WERI-Rb-1 (cell line): ENCODE measurements around the gene NT5E.

Experiments
- DNase-seq: peaks from one replicate; pipeline ENCODE4 v3.0.0-alpha.2; 2020
- H3K27ac ChIP-seq: fragments of 250-450 bp; sonication (Bioruptor Pico); 2 replicates; pipeline ENCODE4 v1.5.1; 2020; ENCODE audit warnings: mild to moderate bottlenecking, moderate library complexity
- H3K27me3 ChIP-seq: fragments of 250-450 bp; sonication (Bioruptor Pico); 2 replicates; pipeline ENCODE4 v1.5.1; 2021; ENCODE audit warnings: mild to moderate bottlenecking, low read depth, moderate library complexity; ENCODE audit not compliant: insufficient read depth, severe bottlenecking
- H3K36me3 ChIP-seq: fragments of 250-450 bp; sonication (Bioruptor Pico); 2 replicates; pipeline ENCODE4 v1.5.1; 2020; ENCODE audit warnings: mild to moderate bottlenecking, moderate library complexity
- H3K4me3 ChIP-seq: 2 replicates; pipeline ENCODE4 v1.5.1; 2011; ENCODE audit warnings: low read depth, mild to moderate bottlenecking, control low read depth, low read length
- H3K9me3 ChIP-seq: fragments of 250-450 bp; sonication (Bioruptor Pico); 2 replicates; pipeline ENCODE4 v1.5.1; 2021; ENCODE audit warnings: mild to moderate bottlenecking, moderate library complexity; ENCODE audit not compliant: severe bottlenecking
- CTCF ChIP-seq: IDR thresholded peaks from 2 replicates; pipeline ENCODE4 v1.5.1; 2011; ENCODE audit warnings: low read depth, mild to moderate bottlenecking, control low read depth, inconsistent platforms, low read length

The NT5E gene

DNA sequence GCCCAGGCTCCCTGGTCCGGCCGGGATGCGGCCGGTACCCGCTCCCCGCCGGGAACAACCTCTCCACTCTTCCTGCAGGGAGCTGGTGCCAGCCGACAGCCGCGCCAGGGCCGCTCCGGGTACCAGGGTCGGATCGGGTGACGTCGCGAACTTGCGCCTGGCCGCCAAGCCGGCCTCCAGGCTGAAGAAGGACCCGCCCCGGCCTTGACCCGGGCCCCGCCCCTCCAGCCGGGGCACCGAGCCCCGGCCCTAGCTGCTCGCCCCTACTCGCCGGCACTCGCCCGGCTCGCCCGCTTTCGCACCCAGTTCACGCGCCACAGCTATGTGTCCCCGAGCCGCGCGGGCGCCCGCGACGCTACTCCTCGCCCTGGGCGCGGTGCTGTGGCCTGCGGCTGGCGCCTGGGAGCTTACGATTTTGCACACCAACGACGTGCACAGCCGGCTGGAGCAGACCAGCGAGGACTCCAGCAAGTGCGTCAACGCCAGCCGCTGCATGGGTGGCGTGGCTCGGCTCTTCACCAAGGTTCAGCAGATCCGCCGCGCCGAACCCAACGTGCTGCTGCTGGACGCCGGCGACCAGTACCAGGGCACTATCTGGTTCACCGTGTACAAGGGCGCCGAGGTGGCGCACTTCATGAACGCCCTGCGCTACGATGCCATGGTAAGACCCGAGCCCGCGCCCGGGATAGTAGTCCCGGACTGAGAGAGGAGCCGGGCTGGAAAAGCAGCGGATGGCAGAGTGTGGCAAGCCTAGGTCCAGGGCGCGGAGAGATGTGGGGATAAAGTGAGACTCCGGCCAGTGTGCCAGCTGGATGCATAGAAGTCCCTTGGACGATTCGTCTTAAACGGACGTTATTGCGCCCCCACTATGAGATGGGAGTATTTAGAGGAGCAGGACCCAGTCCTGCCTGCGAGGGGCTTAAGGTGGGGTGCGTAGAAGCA lies at the start of gene NT5E:
Gene NT5E (plus strand): TSS at position 266 of the 942 bp plus-strand sequence. CDS start 57 bp downstream, at position 323.
- DNase-seq, result peak; percentile 38
- TF ChIP-seq CTCF, result no peak
- Histone ChIP-seq H3K36me3 (no peaks in the 10 kb centered on the region), H3K27ac (no peak within 1 kb of the TSS), H3K4me3 (peak within 1 kb of the TSS; percentile 39), H3K9me3 (no peaks in the 10 kb centered on the region), H3K27me3 (peaks cover 83% of the 10 kb centered on the region)

DNA sequence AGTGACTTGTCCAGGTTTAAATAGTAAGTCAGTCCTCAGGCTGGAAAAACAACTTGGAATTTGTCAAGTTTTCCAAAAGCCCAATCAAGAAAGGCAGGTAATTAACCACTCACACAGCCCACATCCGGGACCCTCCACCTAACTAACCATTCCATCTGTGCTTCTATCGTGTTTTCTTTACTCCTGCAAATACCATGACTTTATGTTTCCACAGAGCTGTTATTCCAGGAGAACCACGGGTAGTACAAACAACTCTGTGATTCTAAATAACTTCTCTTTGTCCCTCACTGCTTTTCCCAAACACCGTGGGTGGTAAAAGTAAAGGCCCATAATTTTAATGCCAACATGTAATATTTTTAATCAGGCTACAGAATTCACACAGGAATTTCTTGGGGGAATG lies 49.6 kb upstream of the NT5E start:
- Histone ChIP-seq H3K27me3 (peaks cover 37% of the 10 kb centered on the region), H3K36me3 (no peaks in the 10 kb centered on the region), H3K27ac (no peak overlapping the region), H3K9me3 (no peaks in the 10 kb centered on the region), H3K4me3 (no peak overlapping the region)
- DNase-seq, result no peak
- no peak for TF ChIP-seq CTCF

DNA sequence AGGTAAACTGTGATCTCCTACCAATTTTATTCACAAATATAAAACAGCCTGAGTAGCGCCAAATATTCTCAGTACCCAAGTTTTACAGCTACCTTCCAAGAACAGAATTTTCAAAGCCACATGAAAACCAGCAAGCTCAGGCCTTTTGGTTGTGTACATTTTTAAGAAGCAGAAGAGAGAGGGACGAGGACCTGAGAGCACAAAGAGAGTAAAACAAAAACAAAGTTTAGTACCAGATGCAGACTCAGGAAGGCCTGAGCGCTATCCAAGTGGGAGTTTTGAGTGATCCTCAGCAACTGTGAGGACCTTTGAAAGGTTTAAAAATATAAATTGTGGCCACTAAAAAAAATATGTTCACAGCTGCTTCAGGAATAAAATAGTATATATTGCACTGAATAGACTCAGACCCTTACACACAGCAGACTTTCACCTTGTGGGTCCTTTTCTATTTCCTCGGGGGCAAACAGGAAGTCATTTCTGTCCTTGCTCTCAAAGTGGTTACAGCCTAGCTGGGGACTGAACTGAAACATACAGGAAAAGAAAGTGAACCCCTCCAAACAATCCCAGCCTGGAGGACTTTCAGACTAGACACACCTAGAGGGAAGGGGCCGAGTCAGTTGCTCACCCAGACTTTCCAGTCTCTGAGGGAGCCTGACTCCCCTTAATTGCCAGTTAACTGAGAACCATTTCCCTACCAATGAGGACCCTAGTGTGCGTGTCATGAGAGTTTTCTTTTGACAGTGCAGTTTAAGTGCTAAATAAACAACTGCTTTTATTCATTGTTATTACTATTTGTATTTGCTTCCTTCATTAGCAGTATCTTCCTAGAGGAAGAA lies 48.5 kb upstream of the NT5E start:
- Histone ChIP-seq H3K36me3 (no peaks in the 10 kb centered on the region), H3K27me3 (peaks cover 47% of the 10 kb centered on the region), H3K4me3 (no peak overlapping the region), H3K9me3 (no peaks in the 10 kb centered on the region), H3K27ac (no peak overlapping the region)
- TF ChIP-seq CTCF, result no peak
- no peak for DNase-seq

DNA sequence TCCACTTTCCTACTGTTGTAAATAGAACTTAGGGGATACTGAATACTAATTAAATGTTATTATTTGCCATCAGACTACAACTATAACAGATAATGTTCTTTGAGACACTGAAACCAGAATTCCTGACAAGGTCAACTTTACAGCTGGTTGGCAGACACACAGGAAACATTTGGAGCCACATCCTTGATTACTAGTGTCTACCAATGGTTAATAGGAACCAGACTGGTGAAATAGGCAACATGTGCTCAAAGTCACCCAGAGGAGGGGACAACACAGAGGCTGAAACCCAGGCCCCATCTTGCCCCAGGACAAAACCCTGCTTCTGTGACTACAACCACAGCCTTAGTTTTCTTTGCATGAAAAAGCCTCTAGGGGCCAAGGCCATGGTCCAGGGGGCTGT lies 47.8 kb upstream of the NT5E start:
- no peaks in the 10 kb centered on the region for H3K36me3 ChIP-seq
- no peak overlapping the region for H3K27ac ChIP-seq
- peaks cover 51% of the 10 kb centered on the region for H3K27me3 ChIP-seq
- no peaks in the 10 kb centered on the region for H3K9me3 ChIP-seq
- no peak for TF ChIP-seq CTCF
- no peak for DNase-seq
- no peak overlapping the region for H3K4me3 ChIP-seq

- Histone ChIP-seq H3K27ac (no peak overlapping the region), H3K36me3 (no peaks in the 10 kb centered on the region), H3K4me3 (no peak overlapping the region), H3K9me3 (no peaks in the 10 kb centered on the region), H3K27me3 (peaks cover 58% of the 10 kb centered on the region)
- no peak for TF ChIP-seq CTCF
- no peak for DNase-seq
Measured at GRCh38 chr6:85402922-85403321, 47.0 kb upstream of the NT5E start.
